IMR-90 (cell line): ENCODE results near the gene ABHD18. TPM values are rescaled to one million over a fixed set of nuclear protein-coding genes. Genes with fewer than 3 reads are reported as not detected.

Experiments used
- ATAC-seq: fragments of 200-7000 bp; cut with Tn5 transposase; 2 replicates; pipeline ENCODE4 v1.9.1; 2020; ENCODE audit warnings: low read depth, mild to moderate bottlenecking, moderate library complexity
- BruUV-seq: library from RNA; stranded (reverse); fragments of 400-500 nt; replicated peaks from 2 replicates; lab custom pipeline; 2021; lab: Mats Ljungman, UMichigan
- CTCF ChIA-PET: fragments of 300-600 bp; formaldehyde crosslinking; extraction: SDS; loops from one replicate; lab custom pipeline; 2021; ENCODE audit warnings: antibody characterized with exemption; lab: Yijun Ruan, JAX
- POLR2A ChIA-PET: fragments of 300-600 bp; sonication (Branson Sonifier 250); formaldehyde crosslinking; loops from one replicate; lab custom pipeline; 2022; ENCODE audit warnings: antibody characterized with exemption; ENCODE audit not compliant: unreplicated experiment; lab: Charles Lee
- DNase-seq: peaks from one replicate; pipeline ENCODE4 v3.0.0; 2013
- H2AFZ ChIP-seq: replicated peaks from 2 replicates; pipeline ENCODE3; 2013; ENCODE audit warnings: low read length, mild to moderate bottlenecking; ENCODE audit not compliant: poor library complexity
- H2AK5ac ChIP-seq: 2 replicates; pipeline ENCODE4 v1.6.1; 2013; ENCODE audit warnings: low read depth, low read length, inconsistent platforms
- H2AK9ac ChIP-seq: replicated peaks from 2 replicates; pipeline ENCODE3; 2013; ENCODE audit warnings: mild to moderate bottlenecking, low read depth, low read length, moderate library complexity; ENCODE audit not compliant: poor library complexity
- H2BK120ac ChIP-seq: 2 replicates; pipeline ENCODE4 v1.6.1; 2013; ENCODE audit warnings: low read depth, low read length, inconsistent platforms
- H2BK15ac ChIP-seq: 3 replicates; pipeline ENCODE4 v1.6.1; 2013; ENCODE audit warnings: low read depth, low read length, inconsistent platforms
- H2BK20ac ChIP-seq: 2 replicates; pipeline ENCODE4 v1.6.1; 2013; ENCODE audit warnings: low read depth, mild to moderate bottlenecking, inconsistent platforms, low read length, moderate library complexity
- H2BK5ac ChIP-seq: 2 replicates; pipeline ENCODE4 v1.6.1; 2013; ENCODE audit warnings: mild to moderate bottlenecking, low read depth, low read length, inconsistent platforms; ENCODE audit not compliant: poor library complexity, severe bottlenecking
- H3K14ac ChIP-seq: replicated peaks from 2 replicates; pipeline ENCODE4 v1.6.1; 2013; ENCODE audit warnings: low read depth, low read length, inconsistent platforms
- H3K18ac ChIP-seq: 2 replicates; pipeline ENCODE4 v1.6.1; 2013; ENCODE audit warnings: low read depth, low read length, control low read depth
- H3K23ac ChIP-seq: 2 replicates; pipeline ENCODE4 v1.6.1; 2013; ENCODE audit warnings: low read depth, low read length, inconsistent platforms
- H3K27ac ChIP-seq: 2 replicates; pipeline ENCODE4 v1.5.1; 2013; ENCODE audit warnings: mild to moderate bottlenecking, control low read depth, low read length; ENCODE audit not compliant: insufficient read depth
- H3K27me3 ChIP-seq: 2 replicates; pipeline ENCODE4 v1.6.1; 2013; ENCODE audit warnings: low read length; ENCODE audit not compliant: control insufficient read depth, insufficient read depth
- H3K36me3 ChIP-seq: 2 replicates; pipeline ENCODE4 v1.6.1; 2013; ENCODE audit warnings: low read length, mixed read lengths; ENCODE audit not compliant: control insufficient read depth, insufficient read depth
- H3K4ac ChIP-seq: 2 replicates; pipeline ENCODE4 v1.6.1; 2013; ENCODE audit warnings: low read depth, low read length, inconsistent platforms
- H3K4me1 ChIP-seq: 2 replicates; pipeline ENCODE4 v1.6.1; 2013; ENCODE audit warnings: low read length, mixed read lengths; ENCODE audit not compliant: control insufficient read depth, insufficient read depth
- H3K4me2 ChIP-seq: 2 replicates; pipeline ENCODE4 v1.6.1; 2013; ENCODE audit warnings: low read depth, mild to moderate bottlenecking, control low read depth, low read length, moderate library complexity
- H3K4me3 ChIP-seq: 2 replicates; pipeline ENCODE4 v1.5.1; 2013; ENCODE audit warnings: low read depth, mild to moderate bottlenecking, control low read depth, low read length, moderate library complexity; ENCODE audit not compliant: insufficient read depth
- H3K56ac ChIP-seq: 2 replicates; pipeline ENCODE4 v1.6.1; 2013; ENCODE audit warnings: low read length, inconsistent platforms; ENCODE audit not compliant: insufficient read depth; ENCODE audit errors: extremely low read depth
- H3K79me1 ChIP-seq, 2 experiments: 2 replicates each; pipeline ENCODE4 v1.6.1; 2013; ENCODE audit warnings: low read length in 2 of 2, inconsistent platforms in 1 of 2, low read depth in 1 of 2
- H3K9ac ChIP-seq: 2 replicates; pipeline ENCODE4 v1.6.1; 2013; ENCODE audit warnings: low read depth, low read length, control low read depth
- H3K9me1 ChIP-seq: 2 replicates; pipeline ENCODE4 v1.6.1; 2013; ENCODE audit warnings: low read length, inconsistent platforms; ENCODE audit not compliant: insufficient read depth
- H3K9me3 ChIP-seq: 2 replicates; pipeline ENCODE4 v1.6.1; 2013; ENCODE audit warnings: low read length; ENCODE audit not compliant: control insufficient read depth, insufficient read depth
- H4K20me1 ChIP-seq: 2 replicates; pipeline ENCODE4 v1.6.1; 2013; ENCODE audit warnings: low read length, inconsistent platforms; ENCODE audit not compliant: insufficient read depth
- H4K5ac ChIP-seq: 2 replicates; pipeline ENCODE4 v1.6.1; 2013; ENCODE audit warnings: mild to moderate bottlenecking, low read depth, low read length, control low read depth
- H4K8ac ChIP-seq, 2 experiments: 2 replicates each; pipeline ENCODE4 v1.6.1; 2013; ENCODE audit warnings: low read depth in 2 of 2, low read length in 2 of 2, control low read depth in 1 of 2, inconsistent platforms in 1 of 2
- H4K91ac ChIP-seq: 2 replicates; pipeline ENCODE4 v1.6.1; 2013; ENCODE audit warnings: low read depth, low read length, inconsistent platforms; ENCODE audit not compliant: insufficient read depth
- BHLHE40 ChIP-seq: fragments of 150-350 bp; IDR thresholded peaks from 2 replicates; pipeline ENCODE4 v1.6.1; 2016; ENCODE audit warnings: mild to moderate bottlenecking, low read depth, low read length
- CEBPB ChIP-seq: IDR thresholded peaks from 2 replicates; pipeline ENCODE4 v1.6.1; 2012; ENCODE audit warnings: low read depth, low read length, improper control_type of control experiment
- CHD1 ChIP-seq: IDR thresholded peaks from 2 replicates; pipeline ENCODE4 v1.6.1; 2012; ENCODE audit warnings: low read depth, low read length, improper control_type of control experiment
- CTCF ChIP-seq: conservative IDR thresholded peaks from 2 replicates; pipeline ENCODE4 v1.5.1; 2012; ENCODE audit warnings: mild to moderate bottlenecking, low read depth, low read length, improper control_type of control experiment
- FOS ChIP-seq: fragments of 150-350 bp; IDR thresholded peaks from 2 replicates; pipeline ENCODE4 v1.6.1; 2016; ENCODE audit warnings: low read depth, low read length
- MAFK ChIP-seq: IDR thresholded peaks from 2 replicates; pipeline ENCODE4 v1.6.1; 2012; ENCODE audit warnings: low read depth, low read length, improper control_type of control experiment
- MAZ ChIP-seq: IDR thresholded peaks from 2 replicates; pipeline ENCODE4 v1.6.1; 2012; ENCODE audit warnings: low read depth, mild to moderate bottlenecking, low read length, improper control_type of control experiment, moderate library complexity, borderline replicate concordance
- MXI1 ChIP-seq: IDR thresholded peaks from 2 replicates; pipeline ENCODE4 v1.6.1; 2012; ENCODE audit warnings: low read depth, mild to moderate bottlenecking, low read length, moderate library complexity, borderline replicate concordance
- NFE2L2 ChIP-seq: fragments of 150-350 bp; IDR thresholded peaks from 2 replicates; pipeline ENCODE4 v1.6.1; 2016; ENCODE audit warnings: low read depth, mild to moderate bottlenecking, low read length
- POLR2A ChIP-seq: IDR thresholded peaks from 2 replicates; pipeline ENCODE4 v1.6.1; 2012; ENCODE audit warnings: mild to moderate bottlenecking, low read depth, low read length
- RAD21 ChIP-seq: IDR thresholded peaks from 2 replicates; pipeline ENCODE4 v1.6.1; 2012; ENCODE audit warnings: low read length, improper control_type of control experiment
- RCOR1 ChIP-seq: IDR thresholded peaks from 2 replicates; pipeline ENCODE4 v1.6.1; 2012; ENCODE audit warnings: mild to moderate bottlenecking, low read length, improper control_type of control experiment; ENCODE audit not compliant: insufficient replicate concordance
- RFX5 ChIP-seq: IDR thresholded peaks from 2 replicates; pipeline ENCODE4 v1.8.0; 2012; ENCODE audit warnings: low read depth, mild to moderate bottlenecking, low read length, moderate library complexity
- SMC3 ChIP-seq: fragments of 150-350 bp; IDR thresholded peaks from 2 replicates; pipeline ENCODE4 v1.6.1; 2016; ENCODE audit warnings: low read depth, mild to moderate bottlenecking, antibody characterized with exemption, low read length, moderate library complexity
- WGBS, 2 experiments: methylation state at CpG; one replicate each; pipeline versions ENCODE4 v1.1.5 to v1.1.7; 2013; ENCODE audit warnings: missing lambda C conversion rate in 2 of 2; ENCODE audit not compliant: insufficient read length in 1 of 2; ENCODE audit errors: extremely low coverage in 2 of 2; 5-methylcytosine and 5-hydroxymethylcytosine counted together
- dilution Hi-C: fragments of 300-500 bp; cut with HindIII; formaldehyde crosslinking; loops from one replicate; pipeline ENCODE4 v1.14.3; 2018; ENCODE audit warnings: low sequenced_read_pairs; ENCODE audit not compliant: unreplicated experiment
- in situ Hi-C: fragments of 300-500 bp; cut with MboI; formaldehyde crosslinking; loops from 3 replicates; pipeline ENCODE4 v1.14.3; 2019; ENCODE audit warnings: low sequenced_read_pairs, inconsistent platforms, mixed read lengths
- intact Hi-C: fragments of 100-400 bp; cut with micrococcal nuclease; formaldehyde crosslinking; loops from 2 replicates; pipeline ENCODE4 v1.10.0; 2022
- polyA plus RNA-seq, 3 experiments: library from polyadenylated mRNA; depleted of rRNA; stranded (reverse); fragments of >200 nt; gene quantifications; 2 replicates each; pipeline ENCODE4 v1.2.3, GENCODE V29; 2012; ENCODE audit warnings: low replicate concordance in 1 of 3
- total RNA-seq: library from RNA; depleted of rRNA; stranded (reverse); fragments of >200 nt; gene quantifications from 2 replicates; pipeline ENCODE4 v1.2.3, GENCODE V29; 2012
- TF ChIP-seq, protein P1 (sequence below): fragments of 150-350 bp; IDR thresholded peaks from 2 replicates; pipeline ENCODE4 v1.6.1; 2017; ENCODE audit warnings: mild to moderate bottlenecking, antibody characterized with exemption, low read length, low read depth
- TF ChIP-seq, protein P2 (sequence below): fragments of 150-350 bp; IDR thresholded peaks from 2 replicates; pipeline ENCODE4 v1.6.1; 2016; ENCODE audit warnings: low read depth, mild to moderate bottlenecking, low read length, moderate library complexity, borderline replicate concordance

The ABHD18 gene
- total and polyA plus RNA-seq, 2 of the 4 experiments (the other 2 are of a cell fraction), result 2.4 to 4.3 TPM

DNA sequence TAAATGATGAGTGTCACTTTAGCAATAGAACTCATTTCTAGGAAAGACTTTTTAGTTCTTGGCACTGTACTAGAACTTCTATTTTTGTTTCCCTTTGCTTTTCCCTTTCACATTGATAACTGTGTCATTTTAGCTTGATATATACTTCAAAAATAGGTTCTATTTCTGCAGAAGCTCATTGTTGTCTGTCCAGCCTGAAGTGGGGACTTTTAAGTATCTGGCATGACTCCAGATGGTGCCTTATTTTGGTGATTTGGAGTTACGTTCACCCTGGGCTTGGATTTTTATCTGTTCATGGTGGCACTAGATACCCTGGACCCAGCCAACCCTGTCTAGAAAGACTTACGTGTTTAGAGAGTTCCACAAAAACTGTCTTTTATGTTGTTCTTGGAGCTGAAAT lies 3.4 kb downstream of the ABHD18 start:
- no peak for ATAC-seq
- Histone ChIP-seq H3K9ac (no peak overlapping the region), H4K20me1 (no peaks in the 10 kb centered on the region), H3K14ac (no peak overlapping the region), H4K8ac (no peak overlapping the region), H4K5ac (no peak overlapping the region), H2BK5ac (no peak overlapping the region), H3K27ac (no peak overlapping the region), H3K9me3 (no peaks in the 10 kb centered on the region), H2AK5ac (no peak overlapping the region), H2BK15ac (no peak overlapping the region), H3K4me3 (no peak overlapping the region), H2BK20ac (no peak overlapping the region), H4K91ac (no peak overlapping the region), H3K56ac (no peak overlapping the region), H3K36me3 (peaks cover 6% of the 10 kb centered on the region), H2AK9ac (no peak overlapping the region), H2AFZ (no peak overlapping the region), H3K79me1 (peaks cover 19 to 57% of the 10 kb centered on the region in 2 experiments), H2BK120ac (no peak overlapping the region), H3K4ac (no peak overlapping the region), H3K4me2 (no peak overlapping the region), H3K23ac (no peak overlapping the region), H3K9me1 (peaks cover 2% of the 10 kb centered on the region; the same call in 1 of the 2 replicates), H3K4me1 (no peaks in the 10 kb centered on the region), H3K18ac (no peak overlapping the region), H3K27me3 (no peaks in the 10 kb centered on the region)
- no peak for DNase-seq
- in situ Hi-C loops, result no loop called here
- whole genome bisulfite sequencing, 2 experiments, result no CpG with 5 or more reads among the region's 2 CpGs
- TF ChIP-seq CHD1, result no peak
- no peak for TF ChIP-seq NFE2L2
- TF ChIP-seq MXI1, result no peak
- TF ChIP-seq, protein P1, sequence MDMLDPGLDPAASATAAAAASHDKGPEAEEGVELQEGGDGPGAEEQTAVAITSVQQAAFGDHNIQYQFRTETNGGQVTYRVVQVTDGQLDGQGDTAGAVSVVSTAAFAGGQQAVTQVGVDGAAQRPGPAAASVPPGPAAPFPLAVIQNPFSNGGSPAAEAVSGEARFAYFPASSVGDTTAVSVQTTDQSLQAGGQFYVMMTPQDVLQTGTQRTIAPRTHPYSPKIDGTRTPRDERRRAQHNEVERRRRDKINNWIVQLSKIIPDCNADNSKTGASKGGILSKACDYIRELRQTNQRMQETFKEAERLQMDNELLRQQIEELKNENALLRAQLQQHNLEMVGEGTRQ, result no peak
- TF ChIP-seq POLR2A, result no peak
- TF ChIP-seq, protein P2, sequence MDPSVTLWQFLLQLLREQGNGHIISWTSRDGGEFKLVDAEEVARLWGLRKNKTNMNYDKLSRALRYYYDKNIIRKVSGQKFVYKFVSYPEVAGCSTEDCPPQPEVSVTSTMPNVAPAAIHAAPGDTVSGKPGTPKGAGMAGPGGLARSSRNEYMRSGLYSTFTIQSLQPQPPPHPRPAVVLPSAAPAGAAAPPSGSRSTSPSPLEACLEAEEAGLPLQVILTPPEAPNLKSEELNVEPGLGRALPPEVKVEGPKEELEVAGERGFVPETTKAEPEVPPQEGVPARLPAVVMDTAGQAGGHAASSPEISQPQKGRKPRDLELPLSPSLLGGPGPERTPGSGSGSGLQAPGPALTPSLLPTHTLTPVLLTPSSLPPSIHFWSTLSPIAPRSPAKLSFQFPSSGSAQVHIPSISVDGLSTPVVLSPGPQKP, result no peak
- no peak for TF ChIP-seq FOS
- TF ChIP-seq RCOR1, result no peak
- TF ChIP-seq RFX5, result no peak
- no peak for TF ChIP-seq MAZ
- no peak for TF ChIP-seq MAFK
- no peak for TF ChIP-seq CEBPB
- TF ChIP-seq CTCF, result no peak
- no peak for TF ChIP-seq BHLHE40
- no peak for TF ChIP-seq RAD21
- no peak for TF ChIP-seq SMC3
- ChIA-PET CTCF (interaction anchor here (0.6 kb wide), 1 partner anchor 245 kb away, joined by 3 read pairs; no protein-coding TSS in a partner anchor), POLR2A (no interaction called here)
- dilution Hi-C loops, result no loop called here
- no TSS peak for BruUV-seq
- intact Hi-C loops, result loop anchor here (10.0 kb wide), 1 partner anchor 184 kb away; the partner anchor contains the start of gene HSPA4L
